Measurements from ENCODE around the gene ATP1B1.

ATP1B1 gene

DNA sequence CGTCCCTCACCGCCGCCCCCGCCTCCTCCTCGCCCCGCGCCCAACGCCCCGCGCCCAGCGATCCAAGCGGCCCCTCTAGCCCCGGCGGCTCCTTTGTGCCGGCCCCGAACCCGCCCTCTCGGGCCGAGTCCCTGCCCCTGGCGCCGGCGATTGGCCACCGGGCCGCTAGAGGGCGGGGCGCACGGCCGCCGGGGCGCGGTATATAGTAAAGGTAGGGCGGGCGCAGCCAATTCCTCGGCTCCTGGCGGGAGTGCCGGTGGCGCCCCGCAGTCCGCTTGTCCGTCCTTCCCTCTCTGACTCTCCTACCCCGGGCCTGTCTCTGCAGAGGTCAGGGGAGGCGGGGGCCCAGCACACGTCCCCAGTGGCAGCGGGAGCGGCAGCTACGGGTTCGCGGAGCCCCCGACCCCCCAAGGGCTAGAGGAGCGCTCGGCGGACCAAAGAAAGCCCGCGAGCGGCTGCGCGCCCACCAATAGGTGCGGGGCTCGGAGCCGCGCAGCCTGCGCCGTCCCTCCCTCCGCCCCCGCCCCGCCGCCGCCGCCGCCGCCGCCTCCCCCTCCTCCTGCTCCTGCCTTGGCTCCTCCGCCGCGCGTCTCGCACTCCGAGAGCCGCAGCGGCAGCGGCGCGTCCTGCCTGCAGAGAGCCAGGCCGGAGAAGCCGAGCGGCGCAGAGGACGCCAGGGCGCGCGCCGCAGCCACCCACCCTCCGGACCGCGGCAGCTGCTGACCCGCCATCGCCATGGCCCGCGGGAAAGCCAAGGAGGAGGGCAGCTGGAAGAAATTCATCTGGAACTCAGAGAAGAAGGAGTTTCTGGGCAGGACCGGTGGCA is at the start of gene ATP1B1:
Gene ATP1B1 (plus strand): TSS at position 596 of the 826 bp plus-strand sequence. CDS start 140 bp downstream, at position 736.
- peak in 49 of 51 donors; percentile 53 to 96 (median 83) for DNase-seq

DNA sequence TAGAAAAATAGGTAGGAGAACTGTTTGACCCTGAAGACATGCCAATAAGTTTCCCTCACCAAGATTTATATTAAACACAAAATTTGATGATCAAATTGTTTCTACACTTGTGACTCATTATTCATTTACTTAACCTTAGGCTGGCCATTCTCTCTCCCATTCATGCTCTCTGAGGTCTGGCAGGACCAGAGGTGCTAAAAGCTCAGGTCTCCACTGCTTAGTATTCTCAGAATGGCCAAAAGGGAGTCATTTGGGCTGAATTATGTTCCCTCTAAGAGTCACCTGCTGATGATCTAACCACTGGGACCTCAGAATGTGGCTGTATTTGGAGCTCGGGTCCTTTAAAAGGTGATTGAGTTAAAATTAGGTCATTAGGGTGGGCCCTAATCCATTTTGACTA is 47.1 kb upstream of the ATP1B1 start:
- no peak for DNase-seq

DNA sequence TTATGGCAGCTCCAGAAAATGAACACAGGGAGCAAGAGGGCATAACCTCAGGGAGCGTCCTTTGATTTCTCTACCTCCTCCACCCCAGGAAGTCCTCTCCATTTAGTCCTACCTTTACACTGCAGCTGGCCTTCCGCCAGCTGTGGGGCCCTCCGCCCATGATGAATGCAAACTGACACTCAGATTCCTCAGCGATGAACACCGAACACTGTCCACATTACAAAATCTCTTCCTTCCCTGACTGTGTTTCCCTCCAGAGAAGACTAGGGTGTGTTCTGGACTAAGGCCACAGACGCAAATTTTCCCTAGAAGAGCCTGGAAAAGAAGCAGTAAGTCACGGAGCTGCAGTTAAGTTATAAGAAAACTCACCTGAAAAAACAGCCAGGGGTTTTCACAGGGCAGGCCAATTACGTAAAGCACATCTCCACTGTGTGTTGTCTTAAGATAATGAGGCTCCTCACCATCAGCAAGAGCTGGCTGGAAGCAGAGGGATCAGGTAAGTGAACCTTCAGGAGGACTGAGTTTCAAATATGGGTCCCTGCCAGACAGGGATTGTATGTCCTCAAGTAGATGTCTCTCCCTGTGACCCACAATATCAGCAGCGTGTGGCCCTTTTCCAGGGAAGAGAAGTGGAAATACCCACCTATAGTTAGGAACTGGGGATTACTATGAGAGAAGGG is 46.3 kb upstream of the ATP1B1 start:
- DNase-seq = no peak

- DNase-seq = no peak
Observed at GRCh38 chr1:169060919-169061639, 45.4 kb upstream of the ATP1B1 start.

DNA sequence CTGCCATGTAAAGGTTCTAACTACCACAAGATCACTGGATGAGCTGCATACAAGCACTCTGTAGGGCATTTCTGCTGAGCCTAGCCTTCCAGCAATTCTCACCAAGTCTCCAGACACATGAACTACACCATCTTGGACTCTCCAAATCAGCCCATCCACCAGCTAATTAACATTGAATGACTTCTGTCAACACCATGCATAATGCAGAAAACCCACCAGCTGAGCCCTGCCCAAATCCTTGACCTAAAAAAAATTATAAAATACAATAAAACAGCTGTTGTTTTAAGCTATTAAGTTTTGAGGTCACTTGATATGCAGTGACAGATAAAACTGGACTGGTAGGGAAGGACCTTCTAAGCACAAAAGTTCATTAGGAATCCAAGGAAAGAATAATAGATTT is 44.3 kb upstream of the ATP1B1 start:
- no peak for DNase-seq

DNA sequence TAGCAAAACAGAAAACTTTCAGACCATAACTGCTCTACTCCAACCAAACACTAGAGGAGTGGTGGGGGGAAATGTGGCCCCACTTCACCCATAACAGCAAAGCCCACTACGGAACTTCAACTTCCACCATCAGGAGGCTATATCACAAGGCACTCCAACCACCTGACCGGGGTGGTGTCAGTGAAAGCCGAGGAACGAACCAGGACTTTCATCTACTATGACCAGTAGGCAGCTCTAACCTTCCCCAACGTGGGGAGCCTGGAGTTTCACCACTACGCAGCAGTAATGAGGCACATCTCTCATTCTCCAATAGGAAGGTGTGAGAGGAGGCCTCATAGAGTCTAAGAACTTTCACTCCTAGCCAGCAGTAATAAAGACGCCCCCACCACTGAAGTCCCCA is 42.4 kb upstream of the ATP1B1 start:
- no peak for DNase-seq

DNA sequence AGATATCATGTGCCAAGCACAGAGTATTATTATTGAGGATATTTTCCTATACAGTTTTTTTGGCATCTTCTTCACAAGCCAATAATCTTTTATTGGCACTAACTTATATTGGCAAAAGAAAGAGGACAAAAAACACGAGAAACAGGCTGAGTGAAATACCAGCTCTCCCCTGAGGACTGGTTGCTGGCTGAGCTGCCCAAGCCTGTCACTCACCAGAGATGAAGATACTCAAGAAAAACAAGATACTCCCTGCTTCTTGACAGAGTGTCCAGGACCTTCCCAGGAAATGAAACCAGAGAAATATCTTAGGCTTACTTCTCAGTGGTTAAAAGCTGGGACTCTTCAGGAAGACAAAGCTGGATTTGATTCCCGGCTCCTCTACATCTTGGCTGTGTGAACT is 35.9 kb upstream of the ATP1B1 start:
- no peak for DNase-seq

DNA sequence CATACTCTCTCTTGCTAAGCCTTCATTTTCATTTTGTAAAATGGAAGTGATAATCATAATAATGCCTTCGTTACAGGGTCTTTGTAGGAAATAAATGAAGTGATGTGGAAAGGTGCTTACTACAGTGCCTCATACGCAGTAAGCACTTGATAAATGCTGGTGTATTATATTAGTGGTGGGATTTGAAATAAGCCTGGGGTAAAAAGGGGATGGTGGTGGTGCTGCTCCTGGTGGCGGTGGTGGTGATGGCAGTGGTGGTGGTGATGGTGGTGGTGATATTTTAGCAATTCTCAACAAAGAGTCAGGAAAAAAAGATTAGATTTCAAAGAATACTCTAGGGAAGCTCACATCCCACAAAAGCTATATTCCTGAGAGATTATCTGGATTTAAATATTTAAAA is 35.5 kb upstream of the ATP1B1 start:
- DNase-seq = no peak

- DNase-seq = peak in 1 of 51 donors; percentile 32
Observed at GRCh38 chr1:169072945-169073725, 33.4 kb upstream of the ATP1B1 start.

DNA sequence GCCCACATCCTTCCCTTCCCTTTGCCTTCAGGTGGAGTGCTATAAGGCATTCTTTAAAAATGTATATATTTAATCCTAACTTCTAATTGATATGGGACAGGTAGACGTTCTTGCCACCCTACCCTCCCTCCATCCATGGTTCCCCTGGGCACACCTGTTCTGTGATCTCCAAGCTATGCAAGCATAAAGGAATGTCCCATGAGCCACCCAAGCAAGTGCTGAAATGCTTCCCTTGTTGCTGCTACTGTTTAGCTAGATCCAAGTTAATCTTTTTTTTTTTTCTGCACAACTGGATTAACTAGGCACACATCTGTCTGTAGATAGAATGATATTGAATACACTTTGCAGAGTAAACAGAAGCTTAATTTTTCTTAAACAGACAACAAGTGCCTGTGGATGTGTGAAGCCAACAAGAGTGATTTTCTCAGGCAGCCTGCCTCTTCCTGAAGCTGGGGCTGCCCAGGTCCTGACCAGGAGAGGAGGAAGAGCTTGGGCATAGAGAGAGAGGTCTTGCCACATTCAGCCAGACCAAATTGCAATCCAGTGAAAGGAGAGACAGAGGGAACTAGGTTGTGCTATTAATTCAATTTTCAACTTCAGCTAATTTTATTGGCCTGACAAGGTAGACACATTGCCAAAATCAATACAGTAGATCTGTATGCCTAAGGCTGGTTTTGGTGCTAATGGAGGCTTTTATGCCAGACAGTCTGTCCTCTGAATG is 28.2 kb upstream of the ATP1B1 start:
- no peak for DNase-seq

- no peak for DNase-seq
Observed at GRCh38 chr1:169081503-169082123, 24.9 kb upstream of the ATP1B1 start.

GRCh38 chr1:169085911-169086310 is 20.6 kb upstream of the ATP1B1 start:
- no peak for DNase-seq

DNA sequence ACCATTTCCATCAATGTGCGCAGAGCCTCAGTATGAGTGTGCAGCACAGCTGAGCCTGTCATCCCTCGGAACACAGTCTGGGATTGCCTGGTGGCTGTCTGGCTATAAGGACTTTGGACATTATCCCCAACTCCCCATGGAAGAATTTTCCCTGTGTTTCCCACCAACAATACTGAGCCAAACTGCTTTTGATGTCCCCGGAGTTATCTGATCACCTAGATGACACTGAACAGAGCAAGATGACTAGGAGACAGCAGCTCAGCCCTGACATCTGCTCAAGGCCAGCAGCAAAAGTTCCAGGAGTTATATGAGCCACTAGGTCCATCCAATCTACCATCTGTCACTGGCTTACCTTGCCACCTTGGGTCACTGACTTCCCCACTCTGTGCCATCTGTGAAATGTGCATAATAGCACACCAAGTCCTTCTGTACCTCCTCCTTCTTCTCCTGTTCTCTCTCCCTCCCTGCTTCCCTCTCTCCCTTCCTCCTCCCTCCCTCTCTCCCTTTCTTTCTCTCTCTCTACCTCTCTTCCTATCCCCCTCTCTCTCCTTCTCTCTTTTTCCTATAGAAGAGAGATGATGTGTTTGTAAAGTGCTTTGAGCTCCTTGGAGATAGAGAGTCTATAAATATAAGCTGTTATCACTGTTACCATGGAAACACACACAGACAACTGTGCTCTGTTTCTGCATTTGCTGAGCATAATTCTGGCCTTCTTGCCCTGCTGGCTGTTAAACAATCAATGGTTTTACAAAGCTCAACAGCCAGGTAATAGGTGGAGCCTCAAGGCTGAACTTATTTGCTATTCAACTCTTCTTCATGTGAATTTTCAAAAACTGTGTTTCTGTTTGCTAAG is 19.7 kb upstream of the ATP1B1 start:
- DNase-seq = peak in 3 of 51 donors; percentile 48 to 76 (median 62)

DNA sequence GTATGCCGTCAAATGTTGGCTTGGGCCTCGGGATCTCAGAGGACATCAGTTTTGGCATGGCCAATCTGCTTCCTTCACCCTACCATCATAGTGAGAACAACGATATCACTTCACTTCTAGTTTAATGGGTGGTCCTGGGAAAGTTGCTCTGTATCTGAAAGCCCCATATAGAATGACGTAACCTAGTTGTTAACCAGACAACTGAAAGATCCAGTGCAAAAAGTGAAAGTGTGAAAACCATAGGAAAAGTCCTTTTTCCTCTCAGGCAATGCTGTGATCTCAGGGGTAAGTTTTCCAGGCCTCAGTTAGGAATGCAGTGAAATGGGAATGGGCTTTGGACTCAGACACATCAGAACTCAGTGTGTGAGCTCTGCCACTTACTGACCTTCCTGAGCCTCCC is 18.6 kb upstream of the ATP1B1 start:
- no peak for DNase-seq

DNA sequence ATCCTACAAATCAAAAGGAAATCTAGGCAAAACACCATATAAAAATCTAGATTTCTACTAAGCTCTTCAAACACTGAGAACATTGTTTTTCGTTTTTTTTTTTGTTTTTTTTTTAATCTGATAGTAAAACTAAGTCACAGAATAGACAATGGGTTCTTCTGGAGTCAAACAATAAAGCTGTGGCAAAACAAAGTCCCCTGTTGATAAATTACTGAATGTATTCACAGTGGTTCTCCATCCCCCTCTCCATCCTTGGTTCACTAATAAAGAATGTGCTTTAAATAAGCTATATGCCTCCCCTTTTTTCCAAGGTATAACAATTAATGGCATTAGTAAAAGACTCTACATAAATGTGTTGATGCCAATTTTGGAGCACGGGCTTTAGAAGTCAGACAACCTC is 16.7 kb upstream of the ATP1B1 start:
- DNase-seq = peak in 2 of 51 donors; percentile 36 to 52

DNA sequence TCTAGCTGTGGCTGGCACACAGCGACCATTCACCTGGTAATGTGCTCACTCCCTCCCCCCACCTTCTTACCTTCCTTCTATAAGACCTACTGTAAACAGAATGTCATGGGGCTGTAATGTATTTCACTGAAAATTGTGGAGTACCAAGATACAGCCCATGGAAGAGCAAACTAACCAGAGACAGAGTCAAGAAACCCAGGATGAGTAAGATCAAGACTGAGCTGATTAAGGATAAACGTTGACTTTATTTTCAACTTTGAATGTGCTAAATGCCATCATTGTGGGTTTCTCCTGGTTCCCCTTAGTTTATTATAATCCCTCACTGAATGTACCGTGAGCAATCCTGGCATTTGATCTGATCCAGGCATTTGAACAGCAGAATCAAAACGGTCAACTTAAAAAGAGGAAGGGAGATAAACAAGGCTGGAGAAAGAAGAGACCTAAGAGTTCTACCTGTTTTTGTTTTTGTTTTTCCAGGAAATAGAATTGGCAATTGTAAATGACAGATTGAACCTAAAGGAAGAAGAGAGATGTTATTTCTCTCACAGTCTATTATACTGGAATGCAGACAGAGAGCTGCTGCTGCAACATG is 16.1 kb upstream of the ATP1B1 start:
- no peak for DNase-seq

DNA sequence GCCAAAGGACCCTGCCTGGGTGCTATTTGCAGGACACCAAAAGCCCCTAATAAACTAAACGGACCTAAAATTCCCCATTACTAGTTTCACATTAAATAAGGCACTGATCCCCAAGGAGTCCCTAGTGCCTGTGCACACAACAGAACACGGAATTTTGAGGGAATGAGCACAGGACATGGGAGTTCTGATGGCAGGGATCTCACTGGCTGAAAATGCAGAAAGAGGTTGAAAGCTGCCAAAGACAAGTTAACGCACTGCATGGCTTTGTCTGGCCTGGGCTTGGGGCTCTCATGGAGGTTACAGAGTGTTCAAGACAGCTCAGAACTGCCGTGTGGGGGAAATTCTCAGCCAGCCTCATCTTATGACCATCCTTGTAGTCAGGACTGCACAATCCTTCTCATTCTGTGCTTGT is 15.6 kb upstream of the ATP1B1 start:
- peak in 3 of 51 donors; percentile 18 to 58 (median 58) for DNase-seq

- peak in 1 of 51 donors; percentile 58 for DNase-seq
Observed at GRCh38 chr1:169091480-169091941, 15.0 kb upstream of the ATP1B1 start.

DNA sequence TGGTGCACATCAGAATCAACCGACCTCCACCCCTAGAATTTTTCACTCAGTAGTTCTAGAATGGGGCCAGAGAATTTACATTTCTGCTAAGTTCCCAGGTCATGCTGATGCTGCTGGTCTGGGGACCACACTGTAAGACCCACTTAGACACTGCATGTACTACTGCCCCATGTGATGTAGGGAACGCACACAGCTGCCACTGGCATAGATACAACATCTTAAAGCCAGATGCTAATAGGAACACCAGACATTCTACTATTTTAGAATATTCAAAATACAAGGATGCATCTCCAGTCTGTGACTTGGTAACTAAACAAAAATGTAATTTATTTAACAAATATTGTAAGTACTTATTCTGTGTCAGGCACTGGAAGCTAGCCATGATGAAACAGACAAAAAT is 14.1 kb upstream of the ATP1B1 start:
- no peak for DNase-seq

Data from hypothalamus (tissue), 51 donors.